HL-60 (cell line): ENCODE results near the gene SPINDOC.
A peak's percentile ranks its signal among the peaks of the same experiment; 100 is the strongest.
"Not testable (repeated sequence)": the region's sequence is repeated elsewhere in the genome, so short reads cannot be mapped to it uniquely, and the experiment has no call there.

Source experiments
- DNase-seq, 2 experiments: peaks; one replicate each; pipeline ENCODE4 v3.0.0-alpha.2; 2010 to 2020; ENCODE audit warnings: low read depth in 1 of 2, low spot score in 1 of 2
- H3K27ac ChIP-seq: fragments of 250-450 bp; sonication (Bioruptor Pico); replicated peaks from 2 replicates; pipeline ENCODE4 v1.5.1; 2020; ENCODE audit warnings: mild to moderate bottlenecking, moderate library complexity
- H3K27me3 ChIP-seq: fragments of 250-450 bp; sonication (Bioruptor Pico); 2 replicates; pipeline ENCODE4 v1.5.1; 2021; ENCODE audit warnings: mild to moderate bottlenecking, moderate library complexity; ENCODE audit not compliant: insufficient read depth, poor library complexity, severe bottlenecking
- H3K4me3 ChIP-seq: replicated peaks from 2 replicates; pipeline ENCODE4 v1.5.1; 2011; ENCODE audit warnings: mild to moderate bottlenecking, control low read depth, low read length; ENCODE audit not compliant: insufficient read depth
- GABPA ChIP-seq: IDR thresholded peaks from 2 replicates; pipeline ENCODE4 v1.6.1; 2012; ENCODE audit warnings: low read depth
- POLR2AphosphoS5 ChIP-seq: IDR thresholded peaks from 2 replicates; pipeline ENCODE4 v1.6.1; 2012; ENCODE audit warnings: low read depth
- SPI1 ChIP-seq: IDR thresholded peaks from 2 replicates; pipeline ENCODE4 v1.6.1; 2012; ENCODE audit warnings: low read depth, mild to moderate bottlenecking, borderline replicate concordance
- TF ChIP-seq, protein P1 (sequence below): IDR thresholded peaks from 2 replicates; pipeline ENCODE4 v1.6.1; 2012; ENCODE audit warnings: low read depth; ENCODE audit not compliant: insufficient replicate concordance
- TF ChIP-seq, protein P2 (sequence below): IDR thresholded peaks from one replicate; pipeline ENCODE4 v1.5.1; 2011; ENCODE audit warnings: low read length, control low read depth, inconsistent platforms; ENCODE audit not compliant: insufficient read depth

The SPINDOC gene

DNA sequence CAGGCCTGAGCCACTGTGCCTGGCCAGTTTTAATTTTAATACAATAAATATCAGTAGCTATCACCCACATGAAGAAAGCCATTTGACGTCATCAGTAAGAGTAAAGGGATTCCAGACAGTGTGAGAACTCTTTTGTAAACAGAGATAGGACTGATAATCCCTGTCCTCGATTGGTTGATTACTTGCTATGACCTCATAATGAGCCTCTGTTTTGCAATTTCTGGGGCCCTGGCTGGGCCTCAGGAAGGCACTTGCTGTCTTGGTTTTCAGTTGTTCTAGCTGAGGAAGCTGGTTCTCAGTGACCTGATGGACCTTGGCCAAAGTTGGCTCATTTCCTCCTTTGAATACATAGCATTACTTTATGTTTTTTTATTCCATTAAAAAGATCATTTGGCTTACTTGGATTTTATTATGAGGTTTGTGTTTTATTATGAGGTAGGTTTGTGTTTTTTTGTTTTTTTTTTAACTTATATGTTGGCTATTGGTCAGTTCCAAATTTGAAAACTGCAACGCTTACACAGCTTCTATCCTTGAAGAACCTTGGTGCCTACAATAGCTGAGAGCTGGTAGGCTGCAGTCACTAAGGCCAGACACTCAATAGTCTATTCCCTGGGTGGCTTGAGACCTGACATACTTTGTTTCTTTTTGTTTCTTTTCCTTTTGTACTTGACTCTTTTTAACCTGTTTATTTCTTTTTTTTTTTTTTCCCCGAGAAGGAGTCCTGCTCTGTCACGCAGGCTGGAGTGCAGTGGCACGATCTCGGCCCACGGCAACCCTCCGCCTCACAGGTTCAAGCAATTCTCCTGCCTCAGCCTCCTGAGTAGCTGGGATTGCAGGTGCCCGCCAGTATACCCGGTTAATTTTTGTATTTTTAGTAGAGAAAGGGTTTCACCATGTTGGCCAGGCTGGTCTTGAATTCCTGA is 45.6 kb downstream of the SPINDOC start:
- Histone ChIP-seq H3K27ac (peak overlapping the region; percentile 64), H3K4me3 (no peak overlapping the region), H3K27me3 (no peaks in the 10 kb centered on the region)
- TF ChIP-seq SPI1: 0 out of 2 replicates have a peak, but pooled peaks have one; percentile 18
- TF ChIP-seq, protein P1, sequence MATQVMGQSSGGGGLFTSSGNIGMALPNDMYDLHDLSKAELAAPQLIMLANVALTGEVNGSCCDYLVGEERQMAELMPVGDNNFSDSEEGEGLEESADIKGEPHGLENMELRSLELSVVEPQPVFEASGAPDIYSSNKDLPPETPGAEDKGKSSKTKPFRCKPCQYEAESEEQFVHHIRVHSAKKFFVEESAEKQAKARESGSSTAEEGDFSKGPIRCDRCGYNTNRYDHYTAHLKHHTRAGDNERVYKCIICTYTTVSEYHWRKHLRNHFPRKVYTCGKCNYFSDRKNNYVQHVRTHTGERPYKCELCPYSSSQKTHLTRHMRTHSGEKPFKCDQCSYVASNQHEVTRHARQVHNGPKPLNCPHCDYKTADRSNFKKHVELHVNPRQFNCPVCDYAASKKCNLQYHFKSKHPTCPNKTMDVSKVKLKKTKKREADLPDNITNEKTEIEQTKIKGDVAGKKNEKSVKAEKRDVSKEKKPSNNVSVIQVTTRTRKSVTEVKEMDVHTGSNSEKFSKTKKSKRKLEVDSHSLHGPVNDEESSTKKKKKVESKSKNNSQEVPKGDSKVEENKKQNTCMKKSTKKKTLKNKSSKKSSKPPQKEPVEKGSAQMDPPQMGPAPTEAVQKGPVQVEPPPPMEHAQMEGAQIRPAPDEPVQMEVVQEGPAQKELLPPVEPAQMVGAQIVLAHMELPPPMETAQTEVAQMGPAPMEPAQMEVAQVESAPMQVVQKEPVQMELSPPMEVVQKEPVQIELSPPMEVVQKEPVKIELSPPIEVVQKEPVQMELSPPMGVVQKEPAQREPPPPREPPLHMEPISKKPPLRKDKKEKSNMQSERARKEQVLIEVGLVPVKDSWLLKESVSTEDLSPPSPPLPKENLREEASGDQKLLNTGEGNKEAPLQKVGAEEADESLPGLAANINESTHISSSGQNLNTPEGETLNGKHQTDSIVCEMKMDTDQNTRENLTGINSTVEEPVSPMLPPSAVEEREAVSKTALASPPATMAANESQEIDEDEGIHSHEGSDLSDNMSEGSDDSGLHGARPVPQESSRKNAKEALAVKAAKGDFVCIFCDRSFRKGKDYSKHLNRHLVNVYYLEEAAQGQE: no peak
- TF ChIP-seq, protein P2, sequence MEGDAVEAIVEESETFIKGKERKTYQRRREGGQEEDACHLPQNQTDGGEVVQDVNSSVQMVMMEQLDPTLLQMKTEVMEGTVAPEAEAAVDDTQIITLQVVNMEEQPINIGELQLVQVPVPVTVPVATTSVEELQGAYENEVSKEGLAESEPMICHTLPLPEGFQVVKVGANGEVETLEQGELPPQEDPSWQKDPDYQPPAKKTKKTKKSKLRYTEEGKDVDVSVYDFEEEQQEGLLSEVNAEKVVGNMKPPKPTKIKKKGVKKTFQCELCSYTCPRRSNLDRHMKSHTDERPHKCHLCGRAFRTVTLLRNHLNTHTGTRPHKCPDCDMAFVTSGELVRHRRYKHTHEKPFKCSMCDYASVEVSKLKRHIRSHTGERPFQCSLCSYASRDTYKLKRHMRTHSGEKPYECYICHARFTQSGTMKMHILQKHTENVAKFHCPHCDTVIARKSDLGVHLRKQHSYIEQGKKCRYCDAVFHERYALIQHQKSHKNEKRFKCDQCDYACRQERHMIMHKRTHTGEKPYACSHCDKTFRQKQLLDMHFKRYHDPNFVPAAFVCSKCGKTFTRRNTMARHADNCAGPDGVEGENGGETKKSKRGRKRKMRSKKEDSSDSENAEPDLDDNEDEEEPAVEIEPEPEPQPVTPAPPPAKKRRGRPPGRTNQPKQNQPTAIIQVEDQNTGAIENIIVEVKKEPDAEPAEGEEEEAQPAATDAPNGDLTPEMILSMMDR: no peak
- DNase-seq: peak; percentile 80 to 87

DNA sequence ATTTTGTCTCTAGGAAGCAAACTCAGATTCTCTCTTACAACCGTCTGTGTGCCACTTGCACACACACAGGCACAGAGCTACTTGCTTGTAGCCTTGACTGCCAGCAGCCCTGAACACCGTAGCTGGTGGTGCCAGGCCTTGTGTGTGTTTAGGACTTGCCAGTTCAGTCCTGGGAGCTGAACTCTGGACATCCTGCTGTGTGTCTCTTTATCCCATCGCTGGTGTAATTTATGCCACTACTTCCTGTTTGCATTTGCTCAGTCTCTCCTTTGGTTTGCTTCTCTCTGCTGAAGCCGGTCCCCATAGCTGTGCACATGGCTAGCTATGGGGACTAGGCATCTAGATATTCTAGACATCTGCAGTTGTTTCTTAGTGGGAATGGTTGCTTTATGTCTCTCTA is 49.7 kb downstream of the SPINDOC start:
- no peak overlapping the region for H3K4me3 ChIP-seq
- DNase-seq: peak in 1 of 2 experiments; percentile 63
- peak overlapping the region; percentile 19; the same call in 1 of the 2 replicates for H3K27ac ChIP-seq
- no peaks in the 10 kb centered on the region for H3K27me3 ChIP-seq
- TF ChIP-seq SPI1 (no peak), POLR2AphosphoS5 (no peak), GABPA (no peak)
- TF ChIP-seq, protein P2: no peak
- TF ChIP-seq, protein P1: no peak

DNA sequence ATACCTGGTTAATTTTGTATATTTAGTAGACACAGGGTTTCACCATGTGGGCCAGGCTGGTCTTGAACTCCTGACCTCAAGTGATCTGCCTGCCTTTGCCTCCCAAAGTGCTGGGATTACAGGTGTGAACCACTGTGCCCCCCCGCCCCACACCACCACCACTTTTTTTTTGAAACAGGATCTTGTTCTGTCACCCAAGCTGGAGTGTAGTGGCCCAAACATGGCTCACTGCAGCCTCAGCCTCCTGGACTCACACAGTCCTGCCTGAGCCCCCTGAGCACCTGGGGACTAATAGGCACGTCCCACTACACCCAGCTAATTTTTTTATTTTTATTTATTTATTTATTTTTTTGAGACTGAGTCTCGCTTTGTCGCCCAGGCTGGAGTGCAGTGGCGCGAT is 50.4 kb downstream of the SPINDOC start:
- not testable (repeated sequence) for H3K27ac ChIP-seq, H3K4me3 ChIP-seq, DNase-seq, H3K27me3 ChIP-seq

DNA sequence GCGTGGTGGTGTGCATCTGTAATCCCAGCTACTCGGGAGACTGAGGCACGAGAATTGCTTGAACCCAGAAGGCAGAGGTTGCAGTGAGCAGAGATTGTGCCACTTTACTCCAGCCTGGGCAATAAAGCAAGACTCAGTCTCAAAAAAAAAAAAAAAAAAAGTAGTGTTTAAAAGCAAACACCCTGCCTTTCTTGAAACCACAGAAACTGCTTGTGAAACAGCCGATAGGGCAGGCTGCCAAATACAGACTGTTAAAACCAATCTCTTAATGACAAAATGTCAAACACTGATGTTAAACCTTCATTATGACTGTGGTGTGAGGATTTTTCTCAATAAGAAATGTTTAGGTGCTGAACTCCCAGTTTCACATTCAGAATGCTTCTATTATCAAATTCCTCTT is 53.0 kb downstream of the SPINDOC start:
- peak in 1 of 2 experiments; percentile 92 for DNase-seq
- TF ChIP-seq POLR2AphosphoS5: 0 out of 2 replicates have a peak, but pooled peaks have one; percentile 29
- TF ChIP-seq, protein P2: no peak
- H3K27ac ChIP-seq: no peak overlapping the region
- no peaks in the 10 kb centered on the region for H3K27me3 ChIP-seq
- no peak overlapping the region for H3K4me3 ChIP-seq
